Measurements from ENCODE around the gene COA1.
A peak's percentile ranks its signal among the peaks of the same experiment; 100 is the strongest.

COA1 gene

DNA sequence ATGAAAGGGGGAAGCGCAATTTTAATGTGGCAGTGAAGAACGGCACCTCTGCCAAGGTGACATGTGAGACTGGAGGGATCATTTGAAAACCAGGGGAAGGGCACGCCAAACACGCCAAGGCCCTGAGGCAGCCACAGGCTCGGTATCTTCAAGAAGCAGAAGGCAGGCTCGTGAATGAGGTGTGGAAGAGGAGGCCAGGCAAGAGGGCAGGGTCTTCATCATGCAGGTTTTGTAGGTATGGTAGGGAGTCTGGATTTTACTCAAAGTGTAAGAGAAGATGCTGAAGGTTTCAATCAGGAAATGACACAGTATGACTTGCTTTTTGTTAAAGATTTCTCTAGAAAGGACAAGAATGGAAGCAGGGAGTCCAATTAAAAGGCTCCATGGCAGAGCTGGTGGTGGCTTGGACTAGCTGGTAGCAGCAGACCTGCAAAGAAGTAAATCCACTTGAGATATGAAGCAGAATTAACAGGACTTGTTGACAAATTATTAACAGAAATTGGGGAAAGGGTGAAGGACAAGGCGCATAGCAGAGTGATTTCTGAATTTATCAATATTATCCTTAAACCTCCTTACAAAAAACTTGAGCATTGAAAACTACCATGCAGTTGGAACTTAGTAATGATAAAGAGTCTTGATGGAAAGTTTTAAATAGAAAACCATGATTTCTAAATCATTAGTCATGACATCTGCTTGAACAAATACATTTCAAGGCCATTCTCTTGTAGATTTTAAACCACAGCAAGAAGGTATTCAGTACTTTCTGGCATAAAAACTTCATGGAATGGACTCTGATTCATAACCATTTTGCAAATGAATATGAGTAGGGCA, 70.4 kb downstream of the COA1 start:
- no peak overlapping the region for H3K9ac ChIP-seq (ENCODE audit: low read depth in 1 of 2, low read length in 2 of 2)
- H3K27ac ChIP-seq (ENCODE audit: low read depth in 2 of 2, low read length in 2 of 2): no peak overlapping the region
- H3K27me3 ChIP-seq (ENCODE audit: control insufficient read depth in 2 of 2, insufficient read depth in 2 of 2, low read length in 2 of 2): no peaks in the 10 kb centered on the region
- no peaks in the 10 kb centered on the region for H3K9me3 ChIP-seq (ENCODE audit: control insufficient read depth in 2 of 2, low read length in 2 of 2)
- H3K4me3 ChIP-seq (ENCODE audit: low read length in 2 of 2): no peak overlapping the region
- no peaks in the 10 kb centered on the region for H3K36me3 ChIP-seq (ENCODE audit: control insufficient read depth in 2 of 2, insufficient read depth in 2 of 2, low read length in 2 of 2)
- peaks cover 4% of the 10 kb centered on the region in 2 donors for H3K4me1 ChIP-seq (ENCODE audit: control insufficient read depth in 2 of 2, insufficient read depth in 2 of 2, low read length in 2 of 2)

DNA sequence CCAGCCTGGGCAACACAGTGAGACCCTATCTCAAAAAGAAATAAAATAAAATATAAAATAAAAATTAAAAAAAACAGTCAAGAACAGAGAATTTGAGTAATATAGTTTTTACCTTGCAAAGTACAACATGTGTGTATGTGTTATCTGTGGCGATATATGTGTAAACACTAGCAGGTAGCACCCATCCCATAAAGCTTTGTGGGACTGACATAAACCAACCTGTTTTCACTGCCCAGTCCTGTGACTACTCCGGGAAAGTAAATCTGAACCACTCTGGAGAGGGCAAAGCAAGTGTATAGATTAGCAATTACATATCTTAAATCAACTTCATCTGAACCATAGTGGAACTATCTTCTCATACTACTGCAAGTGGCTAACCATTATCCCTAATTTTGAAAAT, 72.3 kb downstream of the COA1 start:
- Histone ChIP-seq H3K27ac (ENCODE audit: low read depth in 2 of 2, low read length in 2 of 2) (no peak overlapping the region), H3K36me3 (ENCODE audit: control insufficient read depth in 2 of 2, insufficient read depth in 2 of 2, low read length in 2 of 2) (no peaks in the 10 kb centered on the region), H3K27me3 (ENCODE audit: control insufficient read depth in 2 of 2, insufficient read depth in 2 of 2, low read length in 2 of 2) (no peaks in the 10 kb centered on the region), H3K4me3 (ENCODE audit: low read length in 2 of 2) (no peak overlapping the region), H3K9me3 (ENCODE audit: control insufficient read depth in 2 of 2, low read length in 2 of 2) (no peaks in the 10 kb centered on the region), H3K9ac (ENCODE audit: low read depth in 1 of 2, low read length in 2 of 2) (no peak overlapping the region), H3K4me1 (ENCODE audit: control insufficient read depth in 2 of 2, insufficient read depth in 2 of 2, low read length in 2 of 2) (peaks cover 7 to 8% of the 10 kb centered on the region in 2 donors)

DNA sequence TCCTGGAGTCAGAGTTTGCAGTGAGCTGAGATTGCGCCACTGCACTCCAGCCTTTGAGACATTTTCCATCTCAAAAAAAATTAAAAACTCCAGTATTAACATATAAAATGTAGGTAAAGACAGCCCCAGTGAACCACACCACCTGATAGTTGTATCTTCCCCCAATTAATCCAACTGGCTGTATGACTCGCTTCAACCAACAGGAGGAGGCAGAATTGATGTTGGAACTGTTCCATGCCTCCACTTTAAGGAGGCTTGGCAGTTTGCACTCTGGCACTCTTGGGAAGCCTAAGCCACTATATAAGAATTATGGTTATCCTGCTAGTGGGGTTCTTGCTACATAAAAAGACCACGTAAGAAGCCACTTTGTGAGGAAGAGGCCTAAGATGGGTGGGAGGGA, 73.7 kb downstream of the COA1 start:
- Histone ChIP-seq H3K4me1 (ENCODE audit: control insufficient read depth in 2 of 2, insufficient read depth in 2 of 2, low read length in 2 of 2) (peaks cover 11 to 14% of the 10 kb centered on the region in 2 donors), H3K4me3 (ENCODE audit: low read length in 2 of 2) (no peak overlapping the region), H3K27me3 (ENCODE audit: control insufficient read depth in 2 of 2, insufficient read depth in 2 of 2, low read length in 2 of 2) (no peaks in the 10 kb centered on the region), H3K36me3 (ENCODE audit: control insufficient read depth in 2 of 2, insufficient read depth in 2 of 2, low read length in 2 of 2) (no peaks in the 10 kb centered on the region), H3K27ac (ENCODE audit: low read depth in 2 of 2, low read length in 2 of 2) (no peak overlapping the region), H3K9me3 (ENCODE audit: control insufficient read depth in 2 of 2, low read length in 2 of 2) (no peaks in the 10 kb centered on the region), H3K9ac (ENCODE audit: low read depth in 1 of 2, low read length in 2 of 2) (no peak overlapping the region)

DNA sequence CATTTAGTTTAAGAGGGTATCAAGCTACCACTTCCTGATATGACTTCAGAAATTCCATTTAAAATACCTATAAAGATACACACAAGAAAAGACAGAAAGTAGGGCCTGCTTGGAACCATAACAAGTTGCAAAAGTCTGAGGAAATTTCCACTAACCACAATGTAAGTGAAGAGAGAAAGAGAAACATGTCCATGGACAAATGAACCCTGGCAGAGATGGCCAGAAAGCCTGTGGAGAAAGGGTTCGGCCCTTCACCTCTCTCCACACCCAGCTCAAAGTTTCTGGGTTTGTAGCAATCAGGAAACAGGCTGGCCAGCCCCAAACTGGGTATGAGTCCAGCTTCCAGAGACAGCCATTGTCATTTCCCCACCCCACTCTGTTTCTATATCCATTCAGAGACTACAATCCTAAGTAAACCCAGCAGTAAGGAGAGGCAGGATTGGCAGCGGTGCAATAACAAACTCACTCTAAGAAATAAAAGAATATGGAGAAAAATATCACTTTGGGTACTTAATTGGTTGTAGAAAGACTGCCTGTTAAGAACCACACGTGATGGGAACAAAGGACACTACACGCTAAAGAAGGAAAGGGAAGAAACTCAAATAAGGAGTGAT, 75.3 kb downstream of the COA1 start:
- H3K27me3 ChIP-seq (ENCODE audit: control insufficient read depth in 2 of 2, insufficient read depth in 2 of 2, low read length in 2 of 2): no peaks in the 10 kb centered on the region
- no peaks in the 10 kb centered on the region for H3K9me3 ChIP-seq (ENCODE audit: control insufficient read depth in 2 of 2, low read length in 2 of 2)
- no peak overlapping the region for H3K4me3 ChIP-seq (ENCODE audit: low read length in 2 of 2)
- no peaks in the 10 kb centered on the region for H3K36me3 ChIP-seq (ENCODE audit: control insufficient read depth in 2 of 2, insufficient read depth in 2 of 2, low read length in 2 of 2)
- H3K9ac ChIP-seq (ENCODE audit: low read depth in 1 of 2, low read length in 2 of 2): no peak overlapping the region
- peak overlapping the region in 1 of 2 donors; percentile 21 for H3K27ac ChIP-seq (ENCODE audit: low read depth in 2 of 2, low read length in 2 of 2)
- peaks cover 15 to 18% of the 10 kb centered on the region in 2 donors for H3K4me1 ChIP-seq (ENCODE audit: control insufficient read depth in 2 of 2, insufficient read depth in 2 of 2, low read length in 2 of 2)

DNA sequence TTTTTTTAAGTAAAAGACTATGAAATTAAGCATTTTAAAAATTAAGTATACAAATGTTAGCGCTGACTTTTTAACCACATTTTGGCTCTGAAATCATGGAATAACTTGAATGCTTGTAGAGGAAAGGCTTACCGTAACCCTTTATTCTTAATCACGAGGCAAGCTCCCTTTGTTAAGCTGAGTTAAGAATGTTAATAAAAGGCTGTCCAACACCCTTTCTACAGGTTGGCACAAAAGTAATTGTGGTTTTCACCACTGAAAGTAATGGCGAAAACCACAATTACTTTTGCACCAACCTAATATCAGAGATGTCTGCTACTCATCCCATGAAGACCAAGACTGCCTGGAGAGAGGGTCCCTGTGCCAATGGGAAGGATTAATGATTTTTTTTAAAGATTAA, 75.9 kb downstream of the COA1 start:
- Histone ChIP-seq H3K9me3 (ENCODE audit: control insufficient read depth in 2 of 2, low read length in 2 of 2) (no peaks in the 10 kb centered on the region), H3K4me1 (ENCODE audit: control insufficient read depth in 2 of 2, insufficient read depth in 2 of 2, low read length in 2 of 2) (peaks cover 20% of the 10 kb centered on the region in 2 donors), H3K27ac (ENCODE audit: low read depth in 2 of 2, low read length in 2 of 2) (no peak overlapping the region), H3K4me3 (ENCODE audit: low read length in 2 of 2) (no peak overlapping the region), H3K36me3 (ENCODE audit: control insufficient read depth in 2 of 2, insufficient read depth in 2 of 2, low read length in 2 of 2) (no peaks in the 10 kb centered on the region), H3K9ac (ENCODE audit: low read depth in 1 of 2, low read length in 2 of 2) (no peak overlapping the region), H3K27me3 (ENCODE audit: control insufficient read depth in 2 of 2, insufficient read depth in 2 of 2, low read length in 2 of 2) (no peaks in the 10 kb centered on the region)

DNA sequence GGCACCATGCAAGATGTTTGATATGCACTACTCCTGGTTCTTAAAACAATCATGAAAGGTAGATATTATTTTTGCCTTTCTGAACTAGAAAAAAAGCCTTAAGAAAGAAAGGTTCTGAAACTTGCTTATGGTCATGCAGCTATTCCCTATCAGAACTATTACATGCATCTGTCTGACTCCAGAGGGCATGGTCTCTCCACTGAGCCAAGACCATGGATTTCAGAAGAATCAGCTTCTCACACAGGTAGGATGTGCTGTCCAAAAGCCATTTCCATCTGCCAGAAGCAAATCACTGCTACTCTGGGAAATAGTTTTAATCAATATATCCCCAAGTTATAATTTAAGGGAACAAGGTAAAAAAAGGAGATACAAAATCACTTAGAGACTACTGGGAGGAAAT, 77.0 kb downstream of the COA1 start:
- H3K9ac ChIP-seq (ENCODE audit: low read depth in 1 of 2, low read length in 2 of 2): no peak overlapping the region
- no peaks in the 10 kb centered on the region for H3K36me3 ChIP-seq (ENCODE audit: control insufficient read depth in 2 of 2, insufficient read depth in 2 of 2, low read length in 2 of 2)
- no peaks in the 10 kb centered on the region for H3K9me3 ChIP-seq (ENCODE audit: control insufficient read depth in 2 of 2, low read length in 2 of 2)
- H3K4me3 ChIP-seq (ENCODE audit: low read length in 2 of 2): no peak overlapping the region
- peak overlapping the region in 1 of 2 donors; percentile 49 for H3K27ac ChIP-seq (ENCODE audit: low read depth in 2 of 2, low read length in 2 of 2)
- H3K4me1 ChIP-seq (ENCODE audit: control insufficient read depth in 2 of 2, insufficient read depth in 2 of 2, low read length in 2 of 2): peaks cover 31% of the 10 kb centered on the region in 2 donors
- no peaks in the 10 kb centered on the region for H3K27me3 ChIP-seq (ENCODE audit: control insufficient read depth in 2 of 2, insufficient read depth in 2 of 2, low read length in 2 of 2)

DNA sequence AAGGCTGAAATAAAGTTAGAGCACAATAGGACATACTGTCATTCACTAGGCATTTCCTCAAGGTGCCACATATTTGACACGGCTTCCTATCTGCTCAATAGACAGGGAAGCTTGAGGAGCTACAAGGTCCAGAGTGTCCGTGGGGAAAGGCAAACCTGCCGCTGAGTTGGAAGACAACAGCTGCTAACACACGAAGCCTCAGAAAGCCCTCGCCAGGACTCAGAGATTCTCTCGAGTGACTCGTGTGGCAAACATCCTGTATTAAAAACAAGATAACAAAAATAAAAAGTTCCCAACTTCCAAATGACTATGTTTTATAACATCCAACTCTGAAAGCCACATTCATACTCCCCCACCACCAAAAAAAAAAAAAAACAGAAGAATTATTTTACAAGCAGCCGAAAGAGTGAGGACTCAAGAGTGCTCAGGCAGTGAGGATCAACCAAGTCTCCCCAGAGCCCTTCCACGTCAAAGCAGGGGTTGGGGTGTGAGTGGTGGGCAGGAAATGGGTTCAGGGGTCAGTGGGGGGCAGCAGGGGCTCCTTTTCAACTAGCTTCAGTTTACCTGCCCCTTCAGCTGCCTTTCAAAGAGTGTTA, 78.8 kb downstream of the COA1 start:
- Histone ChIP-seq H3K36me3 (ENCODE audit: control insufficient read depth in 2 of 2, insufficient read depth in 2 of 2, low read length in 2 of 2) (no peaks in the 10 kb centered on the region), H3K4me1 (ENCODE audit: control insufficient read depth in 2 of 2, insufficient read depth in 2 of 2, low read length in 2 of 2) (peaks cover 42 to 44% of the 10 kb centered on the region in 2 donors), H3K9ac (ENCODE audit: low read depth in 1 of 2, low read length in 2 of 2) (peak overlapping the region in 1 of 2 donors; percentile 35), H3K4me3 (ENCODE audit: low read length in 2 of 2) (peak overlapping the region in 1 of 2 donors; percentile 66), H3K9me3 (ENCODE audit: control insufficient read depth in 2 of 2, low read length in 2 of 2) (no peaks in the 10 kb centered on the region), H3K27ac (ENCODE audit: low read depth in 2 of 2, low read length in 2 of 2) (peak overlapping the region; percentile 53 to 76), H3K27me3 (ENCODE audit: control insufficient read depth in 2 of 2, insufficient read depth in 2 of 2, low read length in 2 of 2) (no peaks in the 10 kb centered on the region)

DNA sequence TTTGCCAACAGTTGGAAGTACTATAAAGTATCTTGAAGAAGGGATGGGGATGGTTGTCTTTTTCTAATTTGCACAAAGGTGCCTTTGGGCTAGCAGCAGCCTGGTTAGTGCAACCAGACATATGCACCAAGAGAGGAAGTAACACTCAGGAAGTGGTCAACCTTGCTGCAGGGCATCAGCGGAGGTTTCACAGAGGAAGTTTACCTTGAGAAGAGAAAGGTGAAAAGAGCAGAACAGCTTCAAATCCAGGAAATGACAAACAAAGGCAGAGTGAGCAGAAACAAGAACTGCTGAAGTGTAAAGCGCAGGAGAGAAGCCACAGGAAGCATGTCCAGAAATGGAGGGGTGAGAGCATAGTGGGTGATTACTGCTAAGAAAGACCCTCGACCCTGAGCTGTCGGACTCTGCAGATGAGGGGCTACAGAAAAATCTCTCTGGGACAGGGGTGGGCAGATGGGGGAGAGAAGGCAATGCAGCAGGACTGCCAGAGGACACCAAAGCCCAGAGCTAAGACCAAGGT, 79.5 kb downstream of the COA1 start:
- H3K9ac ChIP-seq (ENCODE audit: low read depth in 1 of 2, low read length in 2 of 2): peak overlapping the region; percentile 1 to 35
- no peaks in the 10 kb centered on the region for H3K9me3 ChIP-seq (ENCODE audit: control insufficient read depth in 2 of 2, low read length in 2 of 2)
- H3K27me3 ChIP-seq (ENCODE audit: control insufficient read depth in 2 of 2, insufficient read depth in 2 of 2, low read length in 2 of 2): no peaks in the 10 kb centered on the region
- peak overlapping the region in 1 of 2 donors; percentile 66 for H3K4me3 ChIP-seq (ENCODE audit: low read length in 2 of 2)
- peaks cover 42 to 44% of the 10 kb centered on the region in 2 donors for H3K4me1 ChIP-seq (ENCODE audit: control insufficient read depth in 2 of 2, insufficient read depth in 2 of 2, low read length in 2 of 2)
- H3K36me3 ChIP-seq (ENCODE audit: control insufficient read depth in 2 of 2, insufficient read depth in 2 of 2, low read length in 2 of 2): no peaks in the 10 kb centered on the region
- H3K27ac ChIP-seq (ENCODE audit: low read depth in 2 of 2, low read length in 2 of 2): peak overlapping the region; percentile 32 to 76

DNA sequence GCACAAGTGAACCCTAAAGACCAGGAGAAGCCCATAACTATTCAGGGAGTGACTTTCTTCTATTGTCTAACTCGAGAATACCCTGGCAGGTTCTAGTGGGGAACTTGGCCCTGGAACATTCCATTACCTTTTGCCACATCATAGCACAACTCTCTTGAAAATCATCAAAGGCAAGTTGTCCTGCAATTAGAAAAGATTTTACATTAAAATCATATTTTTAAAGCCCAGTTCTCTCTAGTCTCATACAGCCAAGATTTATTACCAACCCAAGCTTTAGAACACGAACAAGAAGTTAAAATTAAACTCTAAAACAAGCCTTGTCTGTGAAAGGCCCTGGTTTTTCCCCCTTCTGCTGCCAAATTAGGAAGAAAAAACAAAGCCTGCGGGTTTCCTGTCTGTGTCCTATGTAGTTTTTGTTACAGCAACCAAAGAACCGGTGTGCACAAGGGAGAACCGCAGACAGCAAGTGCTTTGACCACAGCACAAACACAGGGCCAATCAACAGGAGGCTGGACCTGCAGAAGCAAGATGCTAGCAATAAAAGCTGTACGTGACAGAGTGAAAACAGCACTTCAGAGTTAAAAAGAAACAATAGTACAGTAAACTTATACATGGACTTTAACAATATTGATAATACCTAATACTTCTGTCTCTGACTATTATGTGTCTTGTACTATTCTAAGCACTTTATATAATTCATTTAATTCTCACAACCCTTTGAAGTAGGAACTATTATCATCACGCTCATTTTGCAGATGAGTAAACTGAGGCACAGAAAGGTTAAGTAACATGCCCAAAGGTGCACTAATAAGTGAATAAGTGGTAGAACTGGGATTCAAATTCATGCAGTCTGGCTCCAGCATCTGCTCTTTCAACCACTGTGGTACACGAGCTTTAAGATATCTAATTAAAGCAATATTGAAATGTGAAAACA, 80.6 kb downstream of the COA1 start:
- Histone ChIP-seq H3K4me3 (ENCODE audit: low read length in 2 of 2) (peak overlapping the region in 1 of 2 donors; percentile 66), H3K36me3 (ENCODE audit: control insufficient read depth in 2 of 2, insufficient read depth in 2 of 2, low read length in 2 of 2) (no peaks in the 10 kb centered on the region), H3K9ac (ENCODE audit: low read depth in 1 of 2, low read length in 2 of 2) (no peak overlapping the region), H3K27ac (ENCODE audit: low read depth in 2 of 2, low read length in 2 of 2) (peak overlapping the region; percentile 75 to 90), H3K4me1 (ENCODE audit: control insufficient read depth in 2 of 2, insufficient read depth in 2 of 2, low read length in 2 of 2) (peaks cover 36 to 39% of the 10 kb centered on the region in 2 donors), H3K9me3 (ENCODE audit: control insufficient read depth in 2 of 2, low read length in 2 of 2) (no peaks in the 10 kb centered on the region), H3K27me3 (ENCODE audit: control insufficient read depth in 2 of 2, insufficient read depth in 2 of 2, low read length in 2 of 2) (no peaks in the 10 kb centered on the region)
